Embryonic facial prominence (tissue), 1 donor: ENCODE data around the gene RFX2.

Experiments
- DNase-seq: peaks from one replicate; pipeline ENCODE4 v3.0.0-alpha.2; 2016; ENCODE audit errors: extremely low spot score

The RFX2 gene

DNA sequence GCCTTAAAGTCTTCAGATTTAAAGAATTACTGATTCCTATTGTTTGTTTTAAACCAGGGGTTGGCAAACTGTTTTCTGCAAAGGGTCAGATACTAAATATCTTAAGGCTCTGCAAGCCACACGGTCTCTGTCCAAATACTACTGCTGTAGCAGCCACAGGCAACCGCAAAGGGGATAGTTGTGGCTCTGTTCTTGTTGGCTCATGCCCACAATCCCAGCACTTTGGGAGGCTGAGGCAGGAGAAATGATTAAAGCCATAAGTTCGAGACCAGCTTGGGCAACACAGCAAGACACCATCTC, 154.7 kb downstream of the RFX2 start:
- DNase-seq: no peak

DNA sequence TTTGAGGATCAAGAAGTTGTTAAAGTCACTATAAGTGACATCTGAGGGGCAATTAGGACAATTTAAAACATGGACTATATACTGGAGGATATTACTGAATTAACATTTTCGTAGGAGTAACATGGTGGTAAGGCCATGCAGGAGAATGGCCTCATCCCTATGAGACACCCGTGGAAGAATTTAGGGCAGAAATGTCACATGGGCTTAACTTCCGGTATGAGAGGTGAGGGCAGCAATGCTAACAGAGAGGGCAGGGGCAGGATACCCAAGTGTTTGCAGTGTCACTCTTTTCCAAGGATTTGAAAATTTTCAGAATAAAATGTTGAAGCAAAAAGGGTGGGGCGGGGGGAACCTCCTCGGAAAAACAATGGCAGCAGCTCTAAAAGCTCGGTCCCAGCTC, 156.0 kb downstream of the RFX2 start:
- DNase-seq: no peak

GRCh38 chr19:5953680-5954213, 156.6 kb downstream of the RFX2 start:
- no peak for DNase-seq

- no peak for DNase-seq
Measured at GRCh38 chr19:5953030-5953589, 157.2 kb downstream of the RFX2 start.

DNA sequence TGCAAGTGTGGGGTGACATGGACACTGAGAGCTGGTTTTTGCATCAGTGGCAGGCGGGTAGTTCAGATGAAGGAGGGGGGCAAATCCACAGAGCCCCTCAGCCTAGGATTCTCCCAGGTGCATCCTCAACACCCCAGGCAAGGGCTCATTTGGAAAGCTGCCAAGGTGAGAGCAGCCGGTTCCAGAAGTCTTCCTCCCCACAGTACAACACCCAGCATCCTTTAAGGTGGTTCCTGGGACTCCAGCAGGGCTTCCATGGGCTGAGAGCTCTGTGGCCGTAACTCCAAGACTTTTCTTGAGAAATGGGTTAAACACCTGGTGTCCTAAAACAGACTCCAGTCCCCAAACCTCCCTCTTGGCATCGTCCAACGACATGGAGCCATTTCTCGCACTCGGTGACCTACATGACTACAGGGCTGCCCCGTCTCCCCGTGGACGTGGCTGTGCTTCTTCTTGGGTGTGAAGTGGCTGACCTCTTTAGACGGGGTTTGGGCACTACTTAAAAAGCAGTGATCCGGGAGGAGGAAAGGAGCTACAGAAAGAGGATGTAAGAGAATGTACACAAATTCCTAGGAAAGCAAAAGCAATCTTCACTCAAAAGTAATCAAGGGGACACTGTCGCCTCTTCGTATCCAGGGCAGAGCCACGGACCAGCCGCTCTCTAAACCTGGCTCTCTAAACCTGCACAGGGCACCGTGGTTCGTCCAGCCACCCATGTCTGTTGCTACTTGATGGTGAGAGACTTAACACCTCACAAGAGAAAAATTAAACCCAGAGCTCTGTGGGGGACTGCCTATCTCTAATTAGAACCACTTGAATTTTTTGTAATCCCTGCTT, 157.9 kb downstream of the RFX2 start:
- no peak for DNase-seq

DNA sequence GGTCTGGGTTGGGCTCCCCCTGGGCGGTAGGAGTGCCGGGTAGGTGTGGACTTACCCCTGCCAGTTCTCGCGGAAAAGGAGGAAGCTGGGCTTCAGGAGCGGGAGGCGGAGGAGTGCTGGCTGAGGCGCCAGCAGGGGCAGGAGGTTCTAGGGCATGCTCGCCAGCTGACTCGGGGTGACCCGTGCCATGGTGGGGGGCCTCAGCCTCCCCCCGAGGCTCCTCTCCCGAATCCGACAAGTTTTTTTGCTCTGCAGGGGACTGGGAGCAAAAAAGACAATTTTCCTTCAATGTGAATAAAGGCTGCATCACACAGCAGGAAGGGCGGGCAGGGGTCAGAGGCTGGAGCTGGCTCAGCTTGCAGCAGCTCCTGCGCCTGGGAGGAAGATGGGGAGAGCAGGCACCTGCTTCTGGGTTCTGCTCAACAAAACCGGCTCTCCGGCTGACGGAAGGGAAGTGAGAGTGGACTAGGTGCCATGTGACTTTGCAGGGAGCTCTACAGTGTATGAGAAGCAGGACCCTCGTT, 158.9 kb downstream of the RFX2 start:
- no peak for DNase-seq

- no peak for DNase-seq
Measured at GRCh38 chr19:5950741-5951140, 159.6 kb downstream of the RFX2 start.

GRCh38 chr19:5949792-5950305, 160.5 kb downstream of the RFX2 start:
- DNase-seq: no peak

GRCh38 chr19:5948752-5949564, 161.3 kb downstream of the RFX2 start:
- no peak for DNase-seq

DNA sequence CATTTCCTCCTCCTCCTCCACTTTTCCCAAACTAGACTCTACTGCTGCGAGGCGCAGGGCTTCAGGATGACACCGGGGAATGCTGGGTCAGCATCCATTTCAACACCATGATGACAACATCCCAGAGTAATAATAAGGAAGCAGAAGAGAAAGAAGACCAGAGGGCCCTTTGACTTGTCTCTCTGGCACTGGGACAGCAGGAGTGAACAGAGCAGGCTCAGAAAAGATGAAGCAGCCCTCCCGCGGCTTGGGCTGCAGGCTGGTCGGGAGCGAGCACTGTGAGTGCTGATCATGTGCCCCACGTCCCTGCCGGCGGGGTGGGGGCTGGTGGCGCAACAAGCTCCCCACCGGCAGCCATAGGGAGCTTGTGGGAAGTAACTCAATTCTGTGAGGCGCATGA, 162.9 kb downstream of the RFX2 start:
- no peak for DNase-seq

DNA sequence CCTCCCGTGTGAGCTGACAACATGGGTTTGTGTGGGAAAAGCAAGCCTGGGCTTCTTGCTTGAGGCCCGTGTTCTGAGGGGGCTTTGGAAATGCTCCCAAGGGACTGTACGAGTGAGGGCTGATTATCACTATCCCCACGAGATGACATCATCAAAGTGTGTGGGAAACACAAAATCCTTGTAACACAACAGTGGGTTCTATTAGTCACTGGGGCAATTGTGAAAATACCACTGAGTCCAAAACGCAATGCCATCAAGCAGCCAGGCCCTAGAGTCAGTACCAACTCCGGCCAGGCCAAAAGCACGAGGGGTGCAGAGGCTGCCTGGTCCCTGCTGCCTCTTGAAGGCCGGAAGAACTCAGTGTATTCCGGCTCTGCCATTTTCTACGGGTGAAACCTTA, 166.7 kb downstream of the RFX2 start:
- DNase-seq: no peak
